GM19467 (cell line): Measurements from ENCODE around the gene MAL.

Experiments
- ATAC-seq: cut with Tn5 transposase; IDR thresholded peaks from one replicate; pipeline ENCODE4 v1.9.1; 2021; ENCODE audit warnings: mild to moderate bottlenecking, moderate library complexity; ENCODE audit not compliant: unreplicated experiment

Gene MAL

DNA sequence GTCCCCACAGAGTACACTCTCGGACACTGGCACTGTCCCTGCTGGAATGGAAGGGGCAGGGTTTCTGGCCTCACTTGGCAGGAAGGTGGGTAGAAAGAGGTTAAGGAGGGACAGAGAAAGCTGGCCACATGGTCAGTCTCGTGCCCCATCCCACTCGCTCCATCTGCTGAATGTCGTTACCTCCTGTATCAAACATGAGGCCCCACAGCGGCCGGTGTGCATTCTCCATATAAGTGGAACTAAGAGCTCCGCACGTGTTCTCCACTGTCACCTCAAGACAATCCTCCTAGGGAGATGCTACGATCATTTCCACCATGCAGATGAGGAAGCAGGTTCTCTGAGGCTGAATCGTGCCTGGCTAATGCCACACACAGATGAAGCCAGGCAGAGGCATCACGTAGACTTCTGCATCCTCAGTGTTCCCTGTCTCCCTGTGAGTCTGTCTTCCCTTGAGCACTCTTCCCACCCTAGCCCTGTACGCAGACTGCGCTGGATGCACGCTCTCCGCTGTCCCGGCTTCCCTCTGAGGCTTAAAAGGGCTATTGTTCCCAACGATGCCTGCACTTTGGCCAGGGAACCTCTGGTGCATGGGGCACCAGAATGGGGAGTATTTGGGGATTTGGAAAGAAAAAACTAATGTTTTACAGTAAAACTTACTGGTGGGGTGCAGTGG, 35.1 kb downstream of the MAL start:
- no peak for ATAC-seq

DNA sequence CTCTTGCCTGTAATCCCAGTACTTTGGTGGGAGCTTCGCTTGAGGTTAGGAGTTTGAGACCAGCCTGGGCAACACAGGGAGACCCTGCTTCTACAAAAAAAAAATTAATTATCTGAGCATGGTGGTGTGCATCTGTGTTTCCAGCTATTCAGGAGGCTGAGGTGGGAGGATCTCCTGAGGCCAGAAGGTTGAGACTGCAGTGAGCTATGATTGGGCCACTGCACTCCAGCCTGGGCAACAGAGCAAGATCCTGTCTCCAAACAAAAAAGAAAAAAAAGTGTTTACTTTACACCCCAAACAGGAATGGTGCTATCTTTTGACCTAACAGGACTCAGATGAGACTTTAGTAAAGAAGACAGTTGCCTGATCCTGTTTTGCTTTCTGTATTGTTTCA, 35.6 kb downstream of the MAL start:
- no peak for ATAC-seq

DNA sequence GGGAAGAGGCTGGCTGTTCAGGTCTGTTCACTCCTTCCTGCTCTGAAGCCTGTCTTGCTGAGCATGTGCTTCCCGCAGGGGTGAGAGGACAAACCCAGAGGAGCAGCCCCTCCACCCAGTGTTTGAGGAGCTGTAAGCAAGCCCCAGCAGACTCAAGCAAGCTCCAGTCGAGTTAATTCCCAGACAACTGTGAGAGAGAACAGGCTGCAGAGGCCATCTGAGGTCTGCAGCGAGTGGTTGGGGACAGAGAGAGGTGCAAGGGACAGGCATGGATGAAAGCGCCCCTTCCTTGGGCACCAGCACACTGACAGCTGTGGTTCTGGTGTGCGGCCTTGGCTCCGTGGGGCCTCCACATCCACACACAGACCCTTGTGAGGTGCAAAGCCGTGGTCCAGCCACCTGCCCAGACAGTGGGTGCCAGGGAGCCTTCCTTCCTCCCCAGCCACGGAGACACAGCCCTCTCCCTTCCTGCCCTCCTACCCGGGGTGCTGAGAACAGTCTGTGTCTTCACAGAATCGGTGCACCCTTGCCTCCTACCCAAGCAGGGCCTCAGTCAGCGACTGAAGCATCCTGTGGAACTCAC, 36.2 kb downstream of the MAL start:
- no peak for ATAC-seq

DNA sequence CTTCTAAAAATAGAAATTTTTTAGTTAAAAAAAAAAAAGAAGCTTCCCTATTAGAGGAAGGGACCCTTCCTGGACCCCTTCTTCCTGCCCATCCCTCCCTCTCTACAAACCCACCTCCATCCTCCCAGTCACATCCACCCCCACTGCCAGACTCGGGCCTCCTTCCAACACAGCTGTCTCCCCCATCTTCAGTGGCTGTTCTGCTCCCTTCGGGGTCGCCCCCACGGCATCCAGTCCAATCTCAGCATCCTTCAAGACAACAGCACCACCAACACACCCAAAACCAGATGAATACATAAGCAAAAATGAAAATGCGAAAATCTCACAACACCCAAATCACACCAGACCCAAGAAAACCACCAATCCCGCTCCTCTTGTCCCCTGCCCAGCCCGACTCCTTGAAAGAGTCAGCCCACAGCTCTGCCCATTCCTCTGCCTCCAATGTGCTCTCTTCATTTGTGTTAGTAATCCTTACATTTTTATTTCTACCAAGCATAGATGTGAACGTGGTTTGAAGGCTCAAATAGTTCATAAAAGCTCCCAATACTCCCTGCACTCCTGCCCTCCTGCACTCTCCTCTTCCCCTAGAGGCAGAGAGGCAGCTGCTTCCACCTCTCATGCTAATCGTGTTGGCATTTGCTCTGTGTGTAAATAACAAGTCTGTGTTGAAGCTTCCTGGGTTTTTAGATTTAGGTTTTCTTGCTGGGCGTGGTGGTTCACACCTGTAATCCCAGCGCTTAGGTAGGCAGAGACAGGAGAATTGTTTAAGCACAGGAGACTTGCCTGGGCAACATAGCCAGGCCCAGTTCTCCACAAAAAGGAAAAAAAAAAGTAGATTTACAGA, 37.0 kb downstream of the MAL start:
- peak; percentile 20 for ATAC-seq

DNA sequence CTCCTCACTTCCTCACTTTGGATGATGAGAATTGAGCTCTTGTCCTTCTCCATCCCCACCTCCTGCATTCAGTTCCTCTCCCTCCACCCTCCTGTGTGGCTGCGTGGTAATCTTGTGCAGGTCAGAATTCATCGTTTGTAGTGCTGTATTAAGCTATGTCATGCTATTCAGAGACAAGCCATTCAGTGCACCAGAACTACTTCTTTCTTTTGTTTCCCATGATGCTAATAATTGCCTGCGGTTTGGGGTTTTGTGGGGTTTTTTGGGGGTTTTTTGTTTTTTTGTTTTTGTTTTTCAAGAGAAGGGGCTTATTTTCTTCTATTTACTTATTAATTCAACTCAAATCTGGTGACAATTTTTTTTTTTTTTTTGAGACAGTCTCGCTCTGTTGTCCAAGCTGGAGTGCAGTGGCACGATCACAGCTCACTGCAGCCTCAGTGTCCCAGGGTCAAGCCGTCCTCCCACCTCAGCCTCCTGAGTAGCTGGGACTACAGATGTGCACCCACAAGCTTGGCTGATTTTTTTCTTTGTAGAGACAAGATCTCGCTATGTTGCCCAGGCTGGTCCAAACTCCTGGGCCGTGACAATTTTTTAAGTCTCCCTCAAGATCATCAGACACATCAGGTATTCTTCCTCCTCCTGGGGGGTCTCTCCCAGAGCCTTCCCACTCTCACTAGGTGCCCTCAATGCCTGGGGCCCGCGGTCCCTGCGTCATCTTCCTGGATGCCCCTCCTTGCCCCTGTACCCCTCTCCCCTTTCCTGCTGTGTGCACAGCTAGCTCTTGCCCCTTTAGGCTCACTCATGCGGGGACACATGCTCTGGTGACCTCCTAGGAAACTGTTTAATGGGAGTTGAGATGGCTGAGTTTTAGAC, 37.8 kb downstream of the MAL start:
- ATAC-seq, result peak; percentile 50

DNA sequence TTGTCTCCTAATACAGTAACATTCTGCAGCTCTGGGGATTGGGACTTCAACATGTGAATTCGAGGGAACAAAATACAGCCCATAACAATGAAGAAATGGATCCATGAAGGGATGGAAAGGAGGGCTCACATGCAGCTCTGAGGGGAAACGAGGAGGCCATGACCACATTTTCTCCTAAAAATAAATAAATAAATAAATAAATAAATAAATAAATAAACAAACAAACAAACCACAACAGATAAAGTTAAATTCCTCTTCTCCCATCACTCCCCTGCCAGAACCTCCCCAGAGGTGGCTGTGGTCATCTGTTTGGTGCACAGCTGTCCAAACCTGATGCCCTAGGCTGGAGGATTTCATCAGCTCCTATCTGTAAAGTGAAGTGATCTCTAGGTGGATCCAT, 42.7 kb downstream of the MAL start:
- ATAC-seq, result no peak

DNA sequence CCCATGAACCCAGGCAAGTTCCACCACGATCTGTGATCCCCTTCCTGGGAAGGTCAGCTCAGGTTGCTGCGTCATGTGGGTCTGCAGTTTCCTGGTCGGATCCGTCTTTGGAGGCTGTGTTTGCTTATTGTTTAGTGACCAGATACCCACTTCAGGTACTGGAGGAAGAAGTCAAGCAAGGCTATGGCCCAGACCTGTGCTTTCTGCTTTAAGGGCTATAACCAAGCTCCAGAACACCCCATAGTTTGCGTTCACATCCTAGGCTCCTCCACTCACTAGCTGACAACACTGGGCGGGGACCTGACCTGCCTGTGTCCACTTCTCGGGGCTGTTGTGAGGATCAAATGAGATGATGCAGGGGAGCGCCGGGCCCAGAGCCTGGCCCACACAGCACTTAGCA, 44.0 kb downstream of the MAL start:
- no peak for ATAC-seq

DNA sequence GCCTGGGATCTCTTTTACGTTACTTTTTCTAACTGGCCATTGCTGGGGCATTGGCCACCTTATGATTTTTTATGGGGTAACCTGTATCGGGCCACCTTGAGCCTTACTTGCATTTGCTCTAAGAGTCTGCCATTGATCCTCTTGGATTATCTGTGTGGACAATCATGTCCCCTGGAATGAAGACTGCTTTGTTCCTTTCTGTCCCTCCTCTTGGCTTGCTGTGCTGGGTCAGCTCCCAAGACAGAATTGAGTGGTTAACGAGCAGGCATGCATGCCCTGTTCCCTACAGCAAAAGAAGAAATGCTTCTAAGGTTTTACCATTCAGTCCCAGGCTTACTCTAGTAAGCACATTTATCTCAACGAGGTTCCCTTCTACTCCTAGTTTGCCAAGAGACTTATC, 46.3 kb downstream of the MAL start:
- ATAC-seq, result no peak

DNA sequence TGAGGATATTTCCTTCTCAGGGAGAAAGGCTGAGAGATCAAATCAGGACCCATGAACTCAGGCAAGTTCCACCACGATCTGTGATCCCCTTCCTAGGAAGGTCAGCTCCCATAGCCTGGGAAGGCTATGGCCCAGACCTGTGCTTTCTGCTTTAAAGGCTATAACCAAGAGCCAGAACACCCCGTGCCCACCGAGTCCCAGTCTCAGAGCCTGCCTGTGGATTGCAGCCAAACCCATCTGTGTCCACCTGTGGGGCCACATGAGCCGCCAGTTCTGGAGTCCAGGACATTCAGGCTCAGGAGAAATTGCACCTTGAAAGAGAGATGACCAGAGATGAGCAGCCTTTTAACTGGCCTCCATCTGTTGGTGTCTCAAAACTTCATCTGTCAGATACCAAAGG, 46.9 kb downstream of the MAL start:
- ATAC-seq, result no peak

DNA sequence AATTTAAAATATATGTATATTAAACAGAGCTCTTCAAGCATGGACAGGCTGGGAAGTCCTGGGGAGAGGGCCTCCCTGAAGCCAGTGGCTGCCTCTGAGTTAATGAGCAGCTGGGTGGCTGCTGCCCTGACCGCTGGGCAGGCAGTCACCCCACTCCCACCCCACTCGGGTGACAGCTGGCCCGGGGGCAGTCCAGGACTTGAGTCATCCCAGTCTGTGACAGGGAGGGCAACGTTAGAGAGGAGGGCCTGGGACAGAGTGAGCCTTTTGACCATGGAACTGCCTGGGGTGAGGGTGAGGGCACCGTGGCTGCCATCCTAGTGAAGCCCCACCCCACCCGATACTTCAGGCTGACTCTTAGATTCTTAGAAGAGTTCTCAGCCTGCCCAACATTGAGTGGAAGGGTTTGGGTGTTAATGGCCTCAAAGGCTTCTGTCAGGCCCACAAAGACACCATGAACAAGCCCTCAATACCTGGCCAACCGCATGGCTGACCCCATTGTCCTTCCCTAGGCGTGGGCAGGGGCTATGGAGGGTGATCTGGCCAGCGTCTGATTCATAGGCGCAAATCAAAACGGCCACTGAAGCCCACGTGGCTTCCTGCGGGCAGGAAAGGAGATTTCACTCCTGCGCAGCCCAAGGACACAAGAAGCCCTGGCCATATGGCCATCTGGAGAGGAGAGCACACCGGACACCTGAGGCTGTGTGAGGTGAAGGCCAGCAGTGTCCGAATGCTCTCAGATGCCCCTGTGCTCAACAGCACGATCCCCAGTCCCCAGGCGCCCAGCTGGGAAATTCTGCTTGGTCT, 48.6 kb downstream of the MAL start:
- ATAC-seq, result no peak

DNA sequence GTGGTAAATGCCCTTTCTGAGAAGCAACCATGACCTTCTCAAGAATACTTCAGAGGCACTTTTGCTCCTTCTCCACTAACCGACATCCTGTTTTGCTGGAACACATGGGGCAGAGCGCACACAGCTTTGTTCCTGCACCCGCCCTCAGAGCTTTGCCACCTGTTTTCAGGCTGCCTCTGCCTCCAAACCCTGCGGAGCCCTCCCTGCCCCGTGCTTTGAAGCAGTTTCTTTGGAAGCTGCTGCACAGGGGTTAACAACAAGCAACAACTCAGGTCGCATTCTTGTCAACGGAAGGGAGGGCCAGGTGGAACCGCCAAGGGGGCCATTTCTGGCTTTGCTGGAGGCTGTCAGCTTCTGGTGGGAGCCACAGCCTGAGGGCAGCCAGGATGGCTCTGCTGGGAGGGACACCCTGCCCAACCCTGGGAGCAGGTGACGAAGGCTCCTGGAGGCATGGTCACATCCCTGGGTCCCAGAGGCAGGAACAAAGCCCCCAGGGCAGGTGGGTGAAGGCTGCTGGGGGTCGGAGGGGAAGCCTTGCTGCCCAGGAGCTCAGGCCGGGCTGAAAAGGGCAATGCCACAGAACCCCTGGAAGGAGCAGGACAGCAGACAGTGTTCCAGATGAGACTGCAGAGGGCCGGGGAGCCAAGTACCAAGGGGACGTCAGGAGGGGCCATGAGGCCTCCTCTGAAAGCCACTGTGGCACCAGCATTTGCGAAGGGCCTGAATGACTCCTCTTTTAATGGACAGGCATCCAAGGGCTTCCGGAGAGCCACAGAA, 49.3 kb downstream of the MAL start:
- ATAC-seq, result no peak

DNA sequence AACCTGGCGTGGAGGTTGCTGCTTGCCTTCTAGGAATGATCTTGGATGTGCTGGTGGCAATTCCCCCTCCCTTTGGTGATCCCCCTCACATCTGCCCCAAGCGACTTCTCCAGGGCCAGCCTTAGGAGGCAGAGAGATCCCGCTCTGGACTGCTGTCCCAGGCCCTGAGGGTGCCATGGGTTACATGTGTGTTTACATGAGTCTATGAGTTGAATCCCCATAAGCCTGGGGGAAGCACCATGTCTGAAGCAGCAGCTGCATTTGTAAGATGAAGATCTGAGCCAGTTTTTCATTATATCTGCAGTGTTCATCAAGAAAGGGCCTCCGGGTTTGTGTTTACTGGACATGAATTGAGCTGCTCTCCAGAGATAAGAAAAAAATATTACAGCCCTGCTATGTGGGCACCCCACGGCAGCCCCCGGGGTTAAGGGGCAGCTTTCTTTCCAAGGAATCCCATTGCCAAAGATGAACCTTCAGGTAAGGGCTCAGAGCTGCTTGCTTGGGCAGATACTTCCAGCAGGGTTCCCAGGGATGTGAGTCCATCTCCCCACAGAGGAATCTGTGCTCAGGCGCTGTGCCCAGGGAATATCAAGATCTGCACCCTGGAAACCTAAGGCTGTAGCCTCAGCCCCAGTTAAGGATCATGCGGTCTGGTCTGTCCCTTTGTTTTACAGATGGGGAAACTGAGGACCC, 50.1 kb downstream of the MAL start:
- ATAC-seq, result no peak

DNA sequence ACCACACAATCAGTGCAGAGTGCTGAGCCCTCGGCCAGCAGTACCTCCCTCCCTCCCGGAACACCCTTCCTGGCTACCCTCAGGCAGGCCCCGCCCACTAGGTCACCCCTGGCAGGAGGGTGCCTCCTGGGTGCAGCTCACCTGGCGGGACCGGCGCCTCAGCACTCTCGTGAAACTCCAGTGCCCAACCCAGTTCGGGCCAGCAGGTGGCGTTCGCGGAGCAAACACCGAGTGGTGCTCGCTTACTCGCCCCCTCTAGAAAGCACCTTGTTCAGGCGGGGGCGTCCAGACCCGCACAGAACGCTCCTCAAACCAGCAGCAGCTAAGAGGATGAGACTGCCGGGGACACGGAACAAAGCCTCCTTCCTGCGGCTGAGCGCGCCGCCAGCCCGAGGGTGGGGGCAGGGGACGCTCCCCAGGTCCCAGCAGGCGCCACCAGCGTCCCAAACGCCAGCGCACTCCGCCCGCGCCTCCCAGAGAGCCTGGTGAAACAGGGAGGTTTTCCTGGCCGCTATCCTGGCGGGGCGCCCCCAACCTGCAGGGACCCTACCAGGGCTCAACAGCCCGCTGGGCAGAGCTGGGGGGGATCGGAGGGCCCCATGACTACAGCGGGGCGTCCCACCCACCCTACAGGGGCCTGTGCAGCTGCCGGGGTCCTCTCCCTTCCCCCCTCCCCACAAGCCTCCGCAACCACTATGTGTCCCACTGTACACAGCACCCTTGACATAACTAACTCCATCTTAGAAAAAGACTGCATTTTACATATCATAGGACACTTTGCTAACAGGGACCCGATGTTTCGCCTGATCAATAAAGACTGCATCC, 51.4 kb downstream of the MAL start:
- ATAC-seq, result peak; percentile 93

DNA sequence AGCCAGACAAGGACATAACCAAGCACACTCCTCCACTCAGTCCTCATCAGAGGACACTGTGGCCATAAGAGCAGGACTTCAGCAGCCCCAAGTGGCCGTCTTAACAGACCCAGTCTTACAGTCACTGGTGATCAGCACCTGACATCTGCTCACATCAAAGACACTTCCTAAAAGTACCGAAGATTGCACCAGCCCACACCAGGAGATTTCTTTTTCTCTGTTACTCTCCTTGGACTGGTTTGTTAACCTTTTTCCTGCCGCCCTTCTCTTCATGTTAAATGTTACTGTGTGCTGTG, 52.0 kb downstream of the MAL start:
- ATAC-seq, result no peak

DNA sequence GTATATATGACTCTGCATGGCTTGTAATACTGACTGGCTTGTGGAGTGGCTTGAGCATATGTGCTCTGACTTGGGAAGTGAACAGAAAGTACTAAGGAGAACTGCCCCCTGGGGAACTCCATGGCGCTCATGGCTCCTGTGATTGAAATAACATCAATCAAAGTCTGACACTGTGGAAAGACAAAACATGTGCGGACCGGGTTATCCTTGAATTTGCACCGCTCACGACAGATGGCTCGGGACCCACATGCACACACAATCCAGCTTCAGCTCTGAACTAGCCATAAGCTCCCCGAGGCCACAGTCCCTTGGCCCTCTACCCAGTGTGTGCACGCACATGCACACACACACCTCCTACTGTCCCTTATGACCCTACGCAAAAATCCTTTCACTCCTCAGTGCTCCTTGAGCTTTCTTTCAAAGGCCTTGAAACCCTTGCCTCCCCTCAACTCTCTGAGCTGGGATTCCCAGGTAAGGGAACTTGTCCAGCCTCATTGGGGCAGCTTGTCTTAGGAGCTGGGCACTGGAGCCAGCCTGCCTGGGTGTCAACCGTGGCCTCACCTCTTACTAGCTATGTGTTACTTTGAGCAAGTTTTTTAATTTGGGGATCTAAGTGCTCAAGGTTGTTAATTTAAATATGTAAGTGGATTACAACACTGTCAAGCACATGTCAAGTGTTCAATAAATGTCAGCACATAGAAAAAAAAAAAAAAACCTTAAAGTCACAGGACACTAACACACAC, 52.5 kb downstream of the MAL start:
- ATAC-seq, result no peak

DNA sequence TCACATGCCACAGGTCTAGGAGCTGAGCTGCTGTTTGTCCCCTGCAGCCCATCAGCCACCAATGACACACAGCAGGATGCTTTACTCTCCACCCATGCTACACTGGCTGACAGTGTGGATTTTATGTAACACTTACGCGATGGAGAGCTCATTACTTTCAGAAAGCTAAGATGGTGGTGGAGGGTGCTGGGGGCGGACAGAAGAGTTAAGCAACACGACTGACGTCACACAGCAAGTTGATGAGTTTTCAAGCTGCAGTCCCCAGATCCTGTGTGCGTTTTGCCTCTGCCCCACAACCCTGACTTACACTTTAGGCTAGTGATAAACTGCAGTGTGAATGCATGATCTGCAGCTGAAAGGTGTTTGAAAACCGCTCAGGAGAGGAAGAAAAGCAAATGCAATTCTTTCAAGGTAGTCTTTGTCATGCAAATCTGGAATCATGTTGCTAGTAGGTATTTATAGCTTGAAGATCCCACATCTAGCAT, 53.7 kb downstream of the MAL start:
- no peak for ATAC-seq

DNA sequence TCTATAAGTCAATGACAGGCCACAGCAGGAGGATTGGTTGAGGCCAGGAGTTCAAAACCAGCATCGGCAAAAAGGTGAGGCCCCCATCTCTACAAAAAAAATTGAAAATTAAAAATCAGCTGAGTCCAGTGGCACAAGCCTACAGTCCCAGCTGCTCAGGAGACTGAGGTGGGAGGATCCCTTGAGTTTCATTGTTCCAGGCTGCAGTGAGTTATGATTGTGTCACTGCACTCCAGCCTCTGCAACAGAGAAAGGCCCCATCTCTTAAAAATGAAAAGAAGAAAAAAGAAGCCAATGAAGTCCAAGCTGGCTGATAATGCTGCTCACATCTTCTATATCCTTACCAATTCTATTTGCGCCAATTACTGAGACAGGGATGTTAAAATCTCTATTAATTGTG, 57.0 kb downstream of the MAL start:
- ATAC-seq, result no peak

DNA sequence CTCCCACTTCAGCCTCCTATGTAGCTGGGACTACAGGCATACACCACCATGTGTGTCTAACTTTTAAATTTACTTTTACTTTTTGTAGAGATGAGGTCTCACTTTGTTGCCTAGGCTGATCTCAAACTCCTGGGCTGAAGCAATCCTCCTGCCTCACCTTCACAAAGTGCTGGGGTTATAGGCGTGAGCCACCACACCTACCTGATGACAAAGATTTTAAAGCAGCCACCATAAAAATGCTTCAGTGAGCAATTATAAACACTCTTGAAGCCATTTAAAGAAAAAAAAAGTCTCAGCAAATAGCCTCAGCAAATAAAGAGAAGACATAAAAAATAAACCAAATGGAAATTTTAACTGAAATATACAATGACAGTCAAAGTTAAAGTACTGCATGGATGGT, 60.5 kb downstream of the MAL start:
- no peak for ATAC-seq
